ENCODE measurements around the gene GSTM2. TPM values are rescaled to one million over a fixed set of nuclear protein-coding genes. Genes with fewer than 3 reads are reported as not detected.

GSTM2 gene
- polyA plus RNA-seq, 6 donors from 2014 or later: 3.9 to 14.5 (median 5.7) TPM

DNA sequence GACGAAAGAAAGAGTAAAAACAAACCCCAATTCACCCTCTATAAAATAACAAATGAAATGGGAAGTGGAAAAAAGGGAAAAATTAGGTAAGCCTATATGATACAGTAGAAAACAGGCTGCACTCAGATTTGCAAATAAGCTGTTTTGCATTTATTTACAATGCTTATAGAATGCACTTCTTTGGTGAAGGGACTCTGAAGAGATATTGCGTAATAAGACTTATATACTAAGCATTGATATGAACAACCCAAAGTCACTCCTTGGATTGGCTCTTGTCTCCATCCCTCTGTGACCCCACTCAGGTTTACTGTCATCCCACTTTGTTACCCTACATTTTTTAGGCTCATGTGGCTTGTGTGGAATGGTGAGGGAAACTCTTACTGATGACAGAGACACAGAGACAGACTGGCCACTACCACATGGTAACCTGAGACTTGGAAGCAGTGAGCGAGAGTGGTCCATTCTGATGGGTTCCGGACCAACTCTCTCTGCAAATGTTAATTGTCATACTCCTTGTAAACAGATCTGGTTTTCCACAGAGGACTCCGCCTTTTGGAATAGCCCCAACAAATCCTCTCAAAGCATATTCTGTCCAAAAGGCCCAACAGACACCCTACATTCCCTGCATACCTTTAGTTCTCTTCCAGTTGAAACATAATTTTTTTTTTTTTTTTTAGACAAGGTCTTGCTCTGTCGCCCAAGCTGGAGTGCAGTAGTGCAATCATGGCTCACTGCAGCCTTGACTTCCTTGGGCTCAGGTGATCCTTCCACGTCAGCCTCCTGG lies 55.2 kb downstream of the GSTM2 start:
- no peak overlapping the region for H3K4me3 Mint-ChIP-seq
- H3K9me3 Mint-ChIP-seq: no peaks in the 10 kb centered on the region
- no peaks in the 10 kb centered on the region for H3K36me3 Mint-ChIP-seq
- H3K27me3 Mint-ChIP-seq: peaks cover 0 to 2% (median 0%) of the 10 kb centered on the region in 3 donors
- ATAC-seq (ENCODE audit: low read depth in 2 of 2) (no peak), DNase-seq (no peak)
- H3K27ac Mint-ChIP-seq: peak overlapping the region in 1 of 6 donors; percentile 55
- no peaks in the 10 kb centered on the region for H3K4me1 Mint-ChIP-seq

Other genes with a start within 250 kb of the GSTM2 start
- 10 to 100 TPM; 35.5 to 57.3 (median 51.0) TPM for gene PSMA5, start 241.6 kb upstream of the GSTM2 start, polyA plus RNA-seq (ENCODE audit: low read depth in 6 of 6)
- gene SYPL2, start 201.5 kb upstream of the GSTM2 start, polyA plus RNA-seq (ENCODE audit: low read depth in 6 of 6): not detected
- 1 to 10 TPM; 3.0 to 9.2 (median 5.2) TPM for gene ATXN7L2, start 184.2 kb upstream of the GSTM2 start, polyA plus RNA-seq (ENCODE audit: low read depth in 6 of 6)
- gene CYB561D1, start 174.0 kb upstream of the GSTM2 start, polyA plus RNA-seq (ENCODE audit: low read depth in 6 of 6): 10 to 100 TPM in 5 of 6 donors, 1 to 10 TPM in 1; 9.3 to 13.2 (median 10.8) TPM
- gene AMIGO1, start 158.3 kb upstream of the GSTM2 start, polyA plus RNA-seq (ENCODE audit: low read depth in 6 of 6): 1 to 10 TPM in 3 of 6 donors, under 1 TPM in 2, not detected in 1; 0.37 to 1.8 (median 1.0) TPM
- under 1 TPM in 1 of 6 donors, not detected in 5; 0.09 TPM for gene GPR61, start 128.2 kb upstream of the GSTM2 start, polyA plus RNA-seq (ENCODE audit: low read depth in 6 of 6)
- 10 to 100 TPM in 1 of 6 donors, 1 to 10 TPM in 5; 7.6 to 13.9 (median 8.9) TPM for gene GNAI3, start 119.4 kb upstream of the GSTM2 start, polyA plus RNA-seq (ENCODE audit: low read depth in 6 of 6)
- not detected for gene GNAT2, start 48.4 kb upstream of the GSTM2 start, polyA plus RNA-seq (ENCODE audit: low read depth in 6 of 6)
- gene AMPD2, start 48.2 kb upstream of the GSTM2 start, polyA plus RNA-seq (ENCODE audit: low read depth in 6 of 6): 10 to 100 TPM; 14.3 to 34.9 (median 25.6) TPM
- 10 to 100 TPM; 10.6 to 24.4 (median 16.7) TPM for gene GSTM4, start 12.0 kb upstream of the GSTM2 start, polyA plus RNA-seq (ENCODE audit: low read depth in 6 of 6)
- gene GSTM1, start 19.8 kb downstream of the GSTM2 start, polyA plus RNA-seq (ENCODE audit: low read depth in 6 of 6): 10 to 100 TPM in 4 of 6 donors, not detected in 2; 36.6 to 90.7 (median 46.5) TPM
- gene GSTM5, start 44.2 kb downstream of the GSTM2 start, polyA plus RNA-seq (ENCODE audit: low read depth in 6 of 6): under 1 TPM in 1 of 6 donors, not detected in 5; 0.93 TPM
- 1 to 10 TPM in 4 of 6 donors, under 1 TPM in 1, not detected in 1; 0.14 to 8.0 (median 2.1) TPM for gene GSTM3, start 73.0 kb downstream of the GSTM2 start, polyA plus RNA-seq (ENCODE audit: low read depth in 6 of 6)
- gene EPS8L3, start 95.9 kb downstream of the GSTM2 start, polyA plus RNA-seq (ENCODE audit: low read depth in 6 of 6): not detected
- gene CSF1, start 242.8 kb downstream of the GSTM2 start, polyA plus RNA-seq (ENCODE audit: low read depth in 6 of 6): under 1 TPM in 3 of 6 donors, not detected in 3; 0.23 to 0.60 (median 0.43) TPM